Chondrocyte (in vitro differentiated cells): Measurements from ENCODE around the gene DENND2A. TPM values are rescaled to one million over a fixed set of nuclear protein-coding genes. Genes with fewer than 3 reads are reported as not detected.
A peak's percentile ranks its signal among the peaks of the same experiment; 100 is the strongest.

Source experiments
- DNase-seq: peaks from one replicate; pipeline ENCODE4 v3.0.0; 2021; ENCODE audit warnings: mixed read lengths, low spot score
- H3K27ac Mint-ChIP-seq: one replicate; pipeline ENCODE4 v1.8.0; 2021; ENCODE audit warnings: mild to moderate bottlenecking, moderate library complexity, mixed read lengths; ENCODE audit not compliant: unreplicated experiment
- H3K27me3 Mint-ChIP-seq: 2 replicates; pipeline ENCODE4 v1.8.0; 2021; ENCODE audit warnings: low read depth, mixed read lengths
- H3K36me3 Mint-ChIP-seq: 2 replicates; pipeline ENCODE4 v1.8.0; 2021; ENCODE audit warnings: low read depth, mixed read lengths
- H3K4me1 Mint-ChIP-seq: 2 replicates; pipeline ENCODE4 v1.8.0; 2021; ENCODE audit warnings: low read depth, mild to moderate bottlenecking, mixed read lengths
- H3K4me3 Mint-ChIP-seq: one replicate; pipeline ENCODE4 v1.8.0; 2021; ENCODE audit warnings: mild to moderate bottlenecking, moderate library complexity, mixed read lengths; ENCODE audit not compliant: unreplicated experiment
- H3K9me3 Mint-ChIP-seq: 2 replicates; pipeline ENCODE4 v1.8.0; 2021; ENCODE audit warnings: low read depth, mixed read lengths
- total RNA-seq: library from RNA; stranded (reverse); gene quantifications from 3 replicates; pipeline ENCODE4 v1.2.1, GENCODE V29; 2021
- TF ChIP-seq, protein P1 (sequence below): fragments of 200-600 bp; sonication (generic); IDR thresholded peaks from 2 replicates; pipeline ENCODE4 v1.5.0; 2021; ENCODE audit warnings: antibody characterized with exemption, mild to moderate bottlenecking, moderate library complexity

DENND2A gene
- total RNA-seq, 1 donor from 2014 or later, result 16.0 TPM

DNA sequence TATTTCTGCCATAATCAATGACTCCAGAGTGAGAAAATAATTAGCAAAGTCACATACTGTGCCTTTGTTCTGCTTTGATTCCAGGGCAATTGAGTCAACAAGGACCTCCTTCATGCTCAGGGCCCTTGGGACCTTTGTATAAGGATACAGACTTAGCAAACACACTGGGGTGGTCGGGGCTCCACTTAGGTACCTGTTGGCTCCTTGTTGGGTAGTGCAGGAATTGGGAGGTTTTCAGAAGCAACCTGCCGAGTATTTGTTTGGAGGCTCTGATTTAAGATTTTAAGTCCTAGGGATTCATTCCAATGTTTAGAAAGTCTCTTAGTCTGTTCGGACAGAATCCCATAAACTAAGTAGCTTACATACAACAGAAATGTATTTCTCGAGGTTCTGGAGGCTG is 35.1 kb upstream of the DENND2A start:
- peak; percentile 17 for DNase-seq
- H3K4me1 Mint-ChIP-seq, result peaks cover 29% of the 10 kb centered on the region
- no peak overlapping the region for H3K27ac Mint-ChIP-seq
- H3K9me3 Mint-ChIP-seq, result no peaks in the 10 kb centered on the region
- H3K4me3 Mint-ChIP-seq, result no peak overlapping the region
- TF ChIP-seq, protein P1, sequence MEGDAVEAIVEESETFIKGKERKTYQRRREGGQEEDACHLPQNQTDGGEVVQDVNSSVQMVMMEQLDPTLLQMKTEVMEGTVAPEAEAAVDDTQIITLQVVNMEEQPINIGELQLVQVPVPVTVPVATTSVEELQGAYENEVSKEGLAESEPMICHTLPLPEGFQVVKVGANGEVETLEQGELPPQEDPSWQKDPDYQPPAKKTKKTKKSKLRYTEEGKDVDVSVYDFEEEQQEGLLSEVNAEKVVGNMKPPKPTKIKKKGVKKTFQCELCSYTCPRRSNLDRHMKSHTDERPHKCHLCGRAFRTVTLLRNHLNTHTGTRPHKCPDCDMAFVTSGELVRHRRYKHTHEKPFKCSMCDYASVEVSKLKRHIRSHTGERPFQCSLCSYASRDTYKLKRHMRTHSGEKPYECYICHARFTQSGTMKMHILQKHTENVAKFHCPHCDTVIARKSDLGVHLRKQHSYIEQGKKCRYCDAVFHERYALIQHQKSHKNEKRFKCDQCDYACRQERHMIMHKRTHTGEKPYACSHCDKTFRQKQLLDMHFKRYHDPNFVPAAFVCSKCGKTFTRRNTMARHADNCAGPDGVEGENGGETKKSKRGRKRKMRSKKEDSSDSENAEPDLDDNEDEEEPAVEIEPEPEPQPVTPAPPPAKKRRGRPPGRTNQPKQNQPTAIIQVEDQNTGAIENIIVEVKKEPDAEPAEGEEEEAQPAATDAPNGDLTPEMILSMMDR, result no peak
- peaks cover 24% of the 10 kb centered on the region for H3K36me3 Mint-ChIP-seq
- no peaks in the 10 kb centered on the region for H3K27me3 Mint-ChIP-seq

DNA sequence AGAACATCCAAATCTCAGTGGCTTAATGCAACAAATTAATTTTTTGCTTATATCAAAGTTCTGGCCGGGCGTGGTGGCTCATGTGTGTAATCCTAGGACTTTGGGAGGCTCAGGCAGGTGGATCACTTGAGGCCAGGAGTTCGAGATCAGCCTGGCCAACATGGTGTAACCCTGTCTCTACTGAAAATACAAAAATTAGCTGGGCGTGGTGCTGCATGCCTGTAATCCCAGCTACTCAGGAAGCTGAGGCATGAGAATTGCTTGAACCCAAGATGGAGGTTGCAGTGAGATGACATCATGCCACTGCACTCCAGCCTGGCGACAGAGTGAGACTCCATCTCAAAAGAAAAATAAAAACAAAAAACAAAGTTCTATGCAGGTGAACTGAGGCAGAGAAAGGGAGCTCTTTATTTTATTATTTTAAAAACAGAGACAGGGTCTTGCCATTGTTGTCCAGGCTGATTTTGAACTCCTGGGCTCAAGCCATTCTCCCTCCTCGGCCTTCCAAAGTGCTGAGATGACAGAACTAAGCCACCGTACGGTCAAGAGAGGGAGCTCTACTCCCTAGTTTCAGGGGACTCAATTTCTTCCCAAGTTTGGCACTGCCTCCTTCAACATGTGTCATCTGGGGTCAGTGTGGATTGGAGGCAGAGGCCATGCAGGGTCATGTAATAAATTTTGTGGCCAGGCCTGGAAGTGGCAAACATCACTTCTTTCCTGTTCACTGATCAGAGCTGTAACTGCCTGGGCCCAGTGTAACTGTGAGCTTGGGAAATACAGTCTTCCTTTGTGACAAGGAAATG is 34.5 kb upstream of the DENND2A start:
- peak; percentile 28 for DNase-seq
- no peaks in the 10 kb centered on the region for H3K9me3 Mint-ChIP-seq
- H3K4me3 Mint-ChIP-seq, result peak overlapping the region; percentile 35
- H3K27me3 Mint-ChIP-seq, result no peaks in the 10 kb centered on the region
- peak overlapping the region; percentile 41 for H3K27ac Mint-ChIP-seq
- H3K36me3 Mint-ChIP-seq, result peaks cover 18% of the 10 kb centered on the region
- H3K4me1 Mint-ChIP-seq, result peaks cover 29% of the 10 kb centered on the region
- TF ChIP-seq, protein P1, result peak; percentile 76

DNA sequence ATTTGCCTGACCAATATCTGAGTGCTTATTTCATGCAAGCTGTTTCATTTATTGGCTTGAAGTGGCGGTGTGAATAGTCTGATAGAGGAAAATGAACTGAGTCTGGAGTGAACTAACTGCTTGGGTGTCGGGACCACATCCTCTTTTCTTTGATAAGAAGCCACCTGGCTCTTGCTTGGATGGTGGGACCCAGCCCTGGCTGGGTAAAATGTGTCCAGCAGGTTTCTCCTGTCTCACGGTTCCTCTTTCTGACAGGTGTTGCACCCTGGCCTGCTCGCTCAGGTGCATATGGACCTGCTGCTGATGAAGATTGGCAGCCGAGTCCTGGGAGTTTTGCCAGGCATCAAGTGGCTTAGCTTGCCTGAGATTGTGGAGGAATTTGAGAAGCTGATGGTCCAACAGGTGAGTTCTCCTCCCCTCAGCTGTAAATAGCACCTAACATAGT is 33.8 kb upstream of the DENND2A start:
- Mint-ChIP-seq H3K9me3 (no peaks in the 10 kb centered on the region), H3K27ac (no peak overlapping the region), H3K4me1 (peaks cover 29% of the 10 kb centered on the region), H3K36me3 (peaks cover 15% of the 10 kb centered on the region), H3K27me3 (no peaks in the 10 kb centered on the region), H3K4me3 (peak overlapping the region; percentile 76)
- TF ChIP-seq, protein P1, result no peak
- peak; percentile 28 for DNase-seq

DNA sequence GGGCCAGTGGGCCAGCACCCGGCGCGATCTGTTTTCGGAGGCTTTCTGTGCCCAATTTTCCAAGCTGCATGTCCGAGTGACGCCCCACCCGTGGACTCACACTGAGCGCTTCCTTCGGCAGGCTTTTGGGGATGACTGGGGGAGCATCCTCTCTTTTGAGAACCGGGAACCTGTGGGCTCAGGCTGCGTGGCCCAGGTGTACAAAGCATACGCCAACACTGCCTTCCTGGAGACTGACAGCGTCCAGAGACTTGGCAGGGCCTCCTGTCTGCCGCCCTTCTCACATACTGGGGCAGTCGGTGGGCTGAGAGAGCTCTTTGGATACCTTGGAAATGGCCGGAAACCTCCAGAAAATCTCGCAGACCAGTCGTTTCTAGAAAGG is 33.2 kb upstream of the DENND2A start:
- Mint-ChIP-seq H3K4me1 (peaks cover 29% of the 10 kb centered on the region), H3K9me3 (no peaks in the 10 kb centered on the region), H3K4me3 (peak overlapping the region; percentile 76), H3K27me3 (no peaks in the 10 kb centered on the region), H3K27ac (no peak overlapping the region), H3K36me3 (peaks cover 10% of the 10 kb centered on the region)
- TF ChIP-seq, protein P1, result no peak
- DNase-seq, result peak; percentile 77

DNA sequence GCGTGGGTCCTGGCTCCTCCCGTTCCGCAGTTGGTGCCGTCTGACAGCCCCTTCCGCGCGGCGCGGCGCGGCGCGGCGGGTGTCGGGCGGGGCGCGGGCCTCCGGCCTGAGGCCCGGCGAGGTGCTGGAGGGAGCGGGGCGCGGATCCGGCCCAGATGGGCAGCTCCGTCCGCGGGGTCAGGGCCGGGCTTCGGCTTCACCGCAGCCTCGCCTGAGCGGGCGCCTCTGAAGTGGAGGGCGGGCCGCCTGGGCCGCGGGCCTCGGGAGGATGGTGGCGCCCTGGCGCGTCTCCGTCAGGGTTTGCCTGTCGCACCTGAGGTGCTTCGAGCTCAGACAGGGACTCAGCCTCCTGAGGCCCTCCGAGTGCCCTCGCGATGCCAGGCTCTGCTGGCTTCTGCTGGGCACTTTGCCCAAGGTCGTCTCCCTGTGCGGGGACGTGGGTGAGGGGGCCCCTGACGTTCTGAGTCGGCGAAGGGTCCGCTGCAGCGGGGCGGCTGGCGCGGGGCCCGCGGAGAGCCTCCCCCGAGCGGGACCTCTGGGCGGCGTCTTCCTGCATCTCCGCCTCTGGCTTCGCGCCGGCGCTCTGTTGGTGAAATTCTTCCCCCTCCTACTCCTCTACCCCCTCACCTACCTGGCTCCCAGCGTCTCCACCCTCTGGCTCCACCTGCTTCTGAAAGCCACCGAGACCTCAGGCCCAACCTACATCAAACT is 32.6 kb upstream of the DENND2A start:
- TF ChIP-seq, protein P1, result peak; percentile 27
- no peaks in the 10 kb centered on the region for H3K27me3 Mint-ChIP-seq
- peak overlapping the region; percentile 76 for H3K4me3 Mint-ChIP-seq
- H3K27ac Mint-ChIP-seq, result no peak overlapping the region
- H3K9me3 Mint-ChIP-seq, result no peaks in the 10 kb centered on the region
- DNase-seq, result peak; percentile 77
- H3K4me1 Mint-ChIP-seq, result peaks cover 30% of the 10 kb centered on the region
- H3K36me3 Mint-ChIP-seq, result peaks cover 7% of the 10 kb centered on the region
